ENCODE data around the gene USP15.

Gene USP15

DNA sequence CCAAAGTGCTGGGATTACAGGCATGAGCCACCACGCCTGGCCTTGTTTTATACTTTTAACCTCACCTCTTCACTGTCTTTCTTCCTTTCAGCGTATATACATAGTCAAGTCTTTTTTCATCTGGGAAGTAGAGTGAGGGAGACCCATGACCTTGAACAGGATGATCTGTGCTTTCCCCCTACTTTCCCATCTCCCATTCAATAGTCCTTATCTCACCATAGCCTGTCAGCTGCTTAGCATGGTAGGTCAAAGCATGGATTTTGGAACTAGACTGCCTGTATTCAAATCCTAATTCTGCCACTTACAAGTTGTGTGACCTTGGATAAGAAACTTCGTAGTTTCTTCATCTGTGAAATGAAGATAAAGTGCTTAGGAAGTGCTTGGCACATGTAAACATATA is 110.0 kb downstream of the USP15 start:
- H3K27ac ChIP-seq (replicated peaks), result no peak overlapping the region
- DNase-seq (ENCODE audit: low read depth in 1 of 2, low spot score in 1 of 2), result no peak
- no peak overlapping the region for H3K4me3 ChIP-seq (replicated peaks; ENCODE audit: insufficient read depth, low read length)
- TF ChIP-seq CTCF (IDR thresholded peaks at IDR 0.05; ENCODE audit: insufficient read depth, low read length) (no peak), SPI1 (IDR thresholded peaks at IDR 0.05; ENCODE audit: borderline replicate concordance, low read depth) (no peak), POLR2AphosphoS5 (IDR thresholded peaks at IDR 0.05; ENCODE audit: low read depth) (no peak), GABPA (IDR thresholded peaks at IDR 0.05; ENCODE audit: low read depth) (no peak)
- TF ChIP-seq, protein P1, sequence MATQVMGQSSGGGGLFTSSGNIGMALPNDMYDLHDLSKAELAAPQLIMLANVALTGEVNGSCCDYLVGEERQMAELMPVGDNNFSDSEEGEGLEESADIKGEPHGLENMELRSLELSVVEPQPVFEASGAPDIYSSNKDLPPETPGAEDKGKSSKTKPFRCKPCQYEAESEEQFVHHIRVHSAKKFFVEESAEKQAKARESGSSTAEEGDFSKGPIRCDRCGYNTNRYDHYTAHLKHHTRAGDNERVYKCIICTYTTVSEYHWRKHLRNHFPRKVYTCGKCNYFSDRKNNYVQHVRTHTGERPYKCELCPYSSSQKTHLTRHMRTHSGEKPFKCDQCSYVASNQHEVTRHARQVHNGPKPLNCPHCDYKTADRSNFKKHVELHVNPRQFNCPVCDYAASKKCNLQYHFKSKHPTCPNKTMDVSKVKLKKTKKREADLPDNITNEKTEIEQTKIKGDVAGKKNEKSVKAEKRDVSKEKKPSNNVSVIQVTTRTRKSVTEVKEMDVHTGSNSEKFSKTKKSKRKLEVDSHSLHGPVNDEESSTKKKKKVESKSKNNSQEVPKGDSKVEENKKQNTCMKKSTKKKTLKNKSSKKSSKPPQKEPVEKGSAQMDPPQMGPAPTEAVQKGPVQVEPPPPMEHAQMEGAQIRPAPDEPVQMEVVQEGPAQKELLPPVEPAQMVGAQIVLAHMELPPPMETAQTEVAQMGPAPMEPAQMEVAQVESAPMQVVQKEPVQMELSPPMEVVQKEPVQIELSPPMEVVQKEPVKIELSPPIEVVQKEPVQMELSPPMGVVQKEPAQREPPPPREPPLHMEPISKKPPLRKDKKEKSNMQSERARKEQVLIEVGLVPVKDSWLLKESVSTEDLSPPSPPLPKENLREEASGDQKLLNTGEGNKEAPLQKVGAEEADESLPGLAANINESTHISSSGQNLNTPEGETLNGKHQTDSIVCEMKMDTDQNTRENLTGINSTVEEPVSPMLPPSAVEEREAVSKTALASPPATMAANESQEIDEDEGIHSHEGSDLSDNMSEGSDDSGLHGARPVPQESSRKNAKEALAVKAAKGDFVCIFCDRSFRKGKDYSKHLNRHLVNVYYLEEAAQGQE (IDR thresholded peaks at IDR 0.05; ENCODE audit: insufficient replicate concordance, low read depth), result no peak
- no peaks in the 10 kb centered on the region for H3K27me3 ChIP-seq (ENCODE audit: insufficient read depth, poor library complexity, severe bottlenecking)

DNA sequence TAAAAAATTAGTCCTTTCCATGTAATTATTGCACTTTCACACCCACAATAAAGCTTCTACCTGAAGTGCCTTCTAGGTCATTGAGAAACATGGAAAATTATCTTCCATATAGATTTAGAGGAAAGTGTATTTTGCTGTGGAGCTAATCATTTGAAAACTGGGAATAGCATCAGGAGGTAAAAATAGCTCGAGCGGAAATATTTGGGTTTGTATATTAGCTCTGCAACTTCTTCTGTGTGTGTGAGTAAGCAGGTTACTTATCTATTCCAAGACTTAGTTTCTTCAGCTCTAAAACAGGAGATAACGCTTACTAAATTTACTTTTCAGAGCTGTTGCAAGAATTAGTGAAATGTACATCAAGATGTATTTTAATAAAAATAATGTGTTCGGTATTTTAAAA is 111.5 kb downstream of the USP15 start:
- no peak for TF ChIP-seq GABPA (IDR thresholded peaks at IDR 0.05; ENCODE audit: low read depth)
- TF ChIP-seq CTCF (IDR thresholded peaks at IDR 0.05; ENCODE audit: insufficient read depth, low read length), result no peak
- TF ChIP-seq POLR2AphosphoS5 (IDR thresholded peaks at IDR 0.05; ENCODE audit: low read depth), result no peak
- TF ChIP-seq SPI1 (IDR thresholded peaks at IDR 0.05; ENCODE audit: borderline replicate concordance, low read depth), result no peak

GRCh38 chr12:62372134-62372533 is 111.9 kb downstream of the USP15 start:
- no peak for DNase-seq (ENCODE audit: low read depth in 1 of 2, low spot score in 1 of 2)
- Histone ChIP-seq H3K27me3 (ENCODE audit: insufficient read depth, poor library complexity, severe bottlenecking) (no peaks in the 10 kb centered on the region), H3K4me3 (replicated peaks; ENCODE audit: insufficient read depth, low read length) (no peak overlapping the region), H3K27ac (replicated peaks) (no peak overlapping the region)
- no peak for TF ChIP-seq POLR2AphosphoS5 (IDR thresholded peaks at IDR 0.05; ENCODE audit: low read depth)
- TF ChIP-seq GABPA (IDR thresholded peaks at IDR 0.05; ENCODE audit: low read depth), result no peak
- TF ChIP-seq, protein P1 (IDR thresholded peaks at IDR 0.05; ENCODE audit: insufficient replicate concordance, low read depth), result no peak
- TF ChIP-seq CTCF (IDR thresholded peaks at IDR 0.05; ENCODE audit: insufficient read depth, low read length), result no peak
- no peak for TF ChIP-seq SPI1 (IDR thresholded peaks at IDR 0.05; ENCODE audit: borderline replicate concordance, low read depth)

More for the DNA sequence above, 111.5 kb downstream of the USP15 start:
- Histone ChIP-seq H3K27me3 (ENCODE audit: insufficient read depth, poor library complexity, severe bottlenecking) (no peaks in the 10 kb centered on the region), H3K27ac (replicated peaks) (no peak overlapping the region), H3K4me3 (replicated peaks; ENCODE audit: insufficient read depth, low read length) (no peak overlapping the region)
- no peak for DNase-seq (ENCODE audit: low read depth in 1 of 2, low spot score in 1 of 2)

- Histone ChIP-seq H3K27ac (replicated peaks) (no peak overlapping the region), H3K4me3 (replicated peaks; ENCODE audit: insufficient read depth, low read length) (no peak overlapping the region), H3K27me3 (ENCODE audit: insufficient read depth, poor library complexity, severe bottlenecking) (no peaks in the 10 kb centered on the region)
- no peak for DNase-seq (ENCODE audit: low read depth in 1 of 2, low spot score in 1 of 2)
- TF ChIP-seq GABPA (IDR thresholded peaks at IDR 0.05; ENCODE audit: low read depth), result no peak
- TF ChIP-seq, protein P1 (IDR thresholded peaks at IDR 0.05; ENCODE audit: insufficient replicate concordance, low read depth), result no peak
- no peak for TF ChIP-seq SPI1 (IDR thresholded peaks at IDR 0.05; ENCODE audit: borderline replicate concordance, low read depth)
- no peak for TF ChIP-seq POLR2AphosphoS5 (IDR thresholded peaks at IDR 0.05; ENCODE audit: low read depth)
- no peak for TF ChIP-seq CTCF (IDR thresholded peaks at IDR 0.05; ENCODE audit: insufficient read depth, low read length)
These were observed 112.6 kb downstream of the USP15 start for GRCh38 chr12:62372825-62373224.

Measured in HL-60 (cell line).